ENCODE data around the gene EGR4. TPM values are rescaled to one million over a fixed set of nuclear protein-coding genes. Genes with fewer than 3 reads are reported as not detected.

EGR4 gene
- total RNA-seq, 2 donors from 2014 or later: 0.15 TPM; not detected in 1

GRCh38 chr2:73258913-73259215 lies 34.5 kb downstream of the EGR4 start:
- H3K9me3 Mint-ChIP-seq: no peaks in the 10 kb centered on the region
- TF ChIP-seq CTCF (conservative IDR thresholded peaks at IDR 0.05): no peak
- 85 to 91% methylated on average over 8 to 9 of the region's 9 CpGs for WGBS, 2 experiments (ENCODE audit: insufficient coverage in 1 of 2, insufficient read length in 1 of 2)

DNA sequence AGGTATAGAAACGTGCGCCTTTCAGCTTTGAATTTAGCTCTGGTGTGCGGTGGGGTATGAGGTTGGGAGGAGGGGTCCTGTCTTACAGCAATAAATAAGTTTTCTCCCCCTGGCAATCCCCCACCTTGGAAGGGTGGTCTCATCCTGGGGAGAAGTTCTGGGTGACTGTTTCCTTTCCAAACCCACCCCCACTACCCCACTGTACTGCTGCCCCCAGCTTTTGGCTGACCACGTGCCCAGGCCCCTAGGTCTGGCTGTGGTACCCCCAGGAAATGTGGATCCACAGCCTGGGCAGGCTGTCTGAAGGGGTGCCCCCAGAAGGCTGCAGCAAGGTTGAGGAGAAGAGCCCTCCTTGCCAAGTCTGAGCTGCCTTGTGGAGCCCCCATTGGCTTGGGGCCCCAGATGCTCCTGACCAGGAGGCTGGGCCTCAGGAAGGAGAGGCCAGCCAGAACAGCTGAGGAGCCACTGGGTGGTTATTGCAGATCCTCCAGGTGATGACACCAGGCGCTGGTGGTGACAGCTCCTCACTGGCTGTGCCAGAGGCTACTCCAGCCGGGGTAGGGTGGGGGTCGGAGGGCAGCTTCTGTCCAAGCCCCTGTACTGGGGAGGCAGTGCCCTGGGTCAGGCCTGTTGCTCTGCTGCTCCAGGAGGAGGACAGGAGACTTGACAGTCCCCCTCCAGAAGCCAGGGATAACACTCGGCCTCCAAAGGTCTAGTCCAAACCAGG lies 35.0 kb downstream of the EGR4 start:
- Mint-ChIP-seq H3K4me3 (no peak overlapping the region), H3K9me3 (no peaks in the 10 kb centered on the region), H3K27me3 (ENCODE audit: insufficient read depth) (no peaks in the 10 kb centered on the region), H3K4me1 (peaks cover 2% of the 10 kb centered on the region), H3K27ac (no peak overlapping the region), H3K36me3 (ENCODE audit: low read depth) (peaks cover 13% of the 10 kb centered on the region)
- Histone ChIP-seq H3K9me3 (ENCODE audit: control insufficient read depth, low read length) (no peaks in the 10 kb centered on the region), H3K9ac (ENCODE audit: extremely low read depth, low read length, poor library complexity, severe bottlenecking) (no peak overlapping the region), H3K4me1 (ENCODE audit: control insufficient read depth, insufficient read depth, low read length) (no peaks in the 10 kb centered on the region), H3K27ac (ENCODE audit: low read depth, low read length) (no peak overlapping the region), H3K4me3 (ENCODE audit: low read length) (no peak overlapping the region), H3K36me3 (ENCODE audit: control insufficient read depth, insufficient read depth, low read length) (peaks cover 18% of the 10 kb centered on the region), H3K27me3 (ENCODE audit: control insufficient read depth, insufficient read depth, low read length, poor library complexity, severe bottlenecking) (no peaks in the 10 kb centered on the region)
- DNase-seq: peak; percentile 40
- TF ChIP-seq CTCF (conservative IDR thresholded peaks at IDR 0.05): no peak
- WGBS, 2 experiments (ENCODE audit: insufficient coverage in 1 of 2, insufficient read length in 1 of 2): 88 to 100% methylated on average over 3 to 7 of the region's 8 CpGs

More at GRCh38 chr2:73258913-73259215, 34.5 kb downstream of the EGR4 start:
- Mint-ChIP-seq H3K36me3 (ENCODE audit: low read depth) (peaks cover 9% of the 10 kb centered on the region), H3K4me3 (no peak overlapping the region), H3K27me3 (ENCODE audit: insufficient read depth) (no peaks in the 10 kb centered on the region), H3K27ac (no peak overlapping the region), H3K4me1 (peaks cover 2% of the 10 kb centered on the region)
- H3K9ac ChIP-seq (ENCODE audit: extremely low read depth, low read length, poor library complexity, severe bottlenecking): no peak overlapping the region
- H3K9me3 ChIP-seq (ENCODE audit: control insufficient read depth, low read length): no peaks in the 10 kb centered on the region
- no peak overlapping the region for H3K4me3 ChIP-seq (ENCODE audit: low read length)
- no peak for DNase-seq
- no peaks in the 10 kb centered on the region for H3K4me1 ChIP-seq (ENCODE audit: control insufficient read depth, insufficient read depth, low read length)
- no peaks in the 10 kb centered on the region for H3K27me3 ChIP-seq (ENCODE audit: control insufficient read depth, insufficient read depth, low read length, poor library complexity, severe bottlenecking)
- no peak overlapping the region for H3K27ac ChIP-seq (ENCODE audit: low read depth, low read length)
- peaks cover 13% of the 10 kb centered on the region for H3K36me3 ChIP-seq (ENCODE audit: control insufficient read depth, insufficient read depth, low read length)

DNA sequence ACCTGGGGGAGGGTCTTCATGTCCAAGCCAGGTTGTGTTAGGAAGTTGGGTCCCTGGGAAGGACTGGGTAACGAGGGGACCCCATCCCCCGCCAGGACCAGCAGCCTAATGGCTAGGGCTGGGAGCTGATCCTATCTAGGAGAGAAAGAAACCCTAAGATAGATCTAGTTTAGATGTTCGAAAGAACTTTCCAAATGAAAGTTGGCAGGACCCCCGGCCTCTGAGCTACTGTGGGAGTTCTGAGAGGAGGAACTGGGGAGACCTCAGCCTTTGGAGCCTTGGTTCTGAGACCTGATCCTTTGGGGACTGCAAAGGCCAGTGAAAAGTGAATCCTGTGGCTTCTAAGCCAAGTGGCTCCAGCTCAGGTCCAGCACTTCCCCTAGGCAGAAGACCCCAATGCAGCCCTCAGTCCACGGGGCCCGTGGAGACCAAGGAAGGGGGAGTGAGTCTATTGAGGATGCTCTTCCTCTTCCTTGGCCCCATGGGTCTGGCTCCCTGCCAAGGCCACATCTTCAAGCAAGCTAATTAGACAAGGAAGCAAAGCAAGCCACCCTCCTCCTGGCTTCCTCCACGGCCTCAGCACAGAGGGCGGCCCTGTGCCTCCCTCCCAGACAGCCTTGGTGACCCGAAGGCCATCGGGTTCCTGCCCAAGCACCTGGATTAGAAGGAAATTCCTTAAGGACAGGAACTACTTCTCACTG lies 35.8 kb downstream of the EGR4 start:
- Mint-ChIP-seq H3K27me3 (ENCODE audit: insufficient read depth) (no peaks in the 10 kb centered on the region), H3K4me3 (no peak overlapping the region), H3K4me1 (peaks cover 2% of the 10 kb centered on the region), H3K27ac (no peak overlapping the region), H3K9me3 (no peaks in the 10 kb centered on the region), H3K36me3 (ENCODE audit: low read depth) (peaks cover 21% of the 10 kb centered on the region)
- no peaks in the 10 kb centered on the region for H3K27me3 ChIP-seq (ENCODE audit: control insufficient read depth, insufficient read depth, low read length, poor library complexity, severe bottlenecking)
- no peaks in the 10 kb centered on the region for H3K4me1 ChIP-seq (ENCODE audit: control insufficient read depth, insufficient read depth, low read length)
- no peak overlapping the region for H3K27ac ChIP-seq (ENCODE audit: low read depth, low read length)
- WGBS, 2 experiments (ENCODE audit: insufficient coverage in 1 of 2, insufficient read length in 1 of 2): 87 to 90% methylated on average over 6 to 10 of the region's 10 CpGs
- peak; percentile 36 for DNase-seq
- H3K4me3 ChIP-seq (ENCODE audit: low read length): no peak overlapping the region
- no peak for TF ChIP-seq CTCF (conservative IDR thresholded peaks at IDR 0.05)
- no peak overlapping the region for H3K9ac ChIP-seq (ENCODE audit: extremely low read depth, low read length, poor library complexity, severe bottlenecking)
- H3K36me3 ChIP-seq (ENCODE audit: control insufficient read depth, insufficient read depth, low read length): peaks cover 26% of the 10 kb centered on the region
- H3K9me3 ChIP-seq (ENCODE audit: control insufficient read depth, low read length): no peaks in the 10 kb centered on the region

All from endodermal cell (in vitro differentiated cells).